B cell (primary cell): ENCODE data around the gene MORN1.

Experiments
- EZH2 ChIP-seq: IDR thresholded peaks from 2 replicates; pipeline ENCODE4 v1.6.1; 2012; ENCODE audit warnings: borderline replicate concordance, low read depth, mild to moderate bottlenecking, moderate library complexity, low read length; ENCODE audit not compliant: insufficient read depth, poor library complexity, severe bottlenecking
- TF ChIP-seq, protein P1 (sequence below): fragments of 200-600 bp; IDR thresholded peaks from one replicate; pipeline ENCODE4 v1.8.0; 2022; ENCODE audit warnings: antibody characterized with exemption, mild to moderate bottlenecking

DNA sequence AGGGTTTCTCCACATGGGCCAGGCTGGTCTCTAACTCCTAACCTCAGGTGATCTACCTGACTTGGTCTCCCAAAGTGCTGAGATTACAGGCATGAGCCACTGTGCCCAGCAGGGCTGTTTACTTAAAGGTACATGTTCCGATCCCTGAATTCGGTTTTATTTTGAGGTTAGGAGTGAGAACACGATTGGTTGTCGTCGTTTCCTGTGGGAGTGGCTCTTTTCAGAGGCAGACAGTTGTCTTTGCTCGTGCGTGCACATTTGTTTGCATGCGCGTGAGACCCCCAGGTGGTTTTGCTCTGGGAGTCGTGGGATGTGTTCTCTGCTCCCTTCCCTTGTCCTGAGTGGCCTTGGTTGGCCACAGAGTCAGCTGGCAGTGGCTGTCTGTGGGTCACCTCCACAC lies 103.0 kb downstream of the MORN1 start:
- no peak for TF ChIP-seq EZH2
- TF ChIP-seq, protein P1, sequence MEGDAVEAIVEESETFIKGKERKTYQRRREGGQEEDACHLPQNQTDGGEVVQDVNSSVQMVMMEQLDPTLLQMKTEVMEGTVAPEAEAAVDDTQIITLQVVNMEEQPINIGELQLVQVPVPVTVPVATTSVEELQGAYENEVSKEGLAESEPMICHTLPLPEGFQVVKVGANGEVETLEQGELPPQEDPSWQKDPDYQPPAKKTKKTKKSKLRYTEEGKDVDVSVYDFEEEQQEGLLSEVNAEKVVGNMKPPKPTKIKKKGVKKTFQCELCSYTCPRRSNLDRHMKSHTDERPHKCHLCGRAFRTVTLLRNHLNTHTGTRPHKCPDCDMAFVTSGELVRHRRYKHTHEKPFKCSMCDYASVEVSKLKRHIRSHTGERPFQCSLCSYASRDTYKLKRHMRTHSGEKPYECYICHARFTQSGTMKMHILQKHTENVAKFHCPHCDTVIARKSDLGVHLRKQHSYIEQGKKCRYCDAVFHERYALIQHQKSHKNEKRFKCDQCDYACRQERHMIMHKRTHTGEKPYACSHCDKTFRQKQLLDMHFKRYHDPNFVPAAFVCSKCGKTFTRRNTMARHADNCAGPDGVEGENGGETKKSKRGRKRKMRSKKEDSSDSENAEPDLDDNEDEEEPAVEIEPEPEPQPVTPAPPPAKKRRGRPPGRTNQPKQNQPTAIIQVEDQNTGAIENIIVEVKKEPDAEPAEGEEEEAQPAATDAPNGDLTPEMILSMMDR, result no peak
